ENCODE results near the gene TPST2.
A peak's percentile ranks its signal among the peaks of the same experiment; 100 is the strongest.

The TPST2 gene

GRCh38 chr22:26593763-26594162 is 3.8 kb upstream of the TPST2 start:
- Mint-ChIP-seq H3K9me3 (no peaks in the 10 kb centered on the region), H3K27ac (no peak overlapping the region), H3K36me3 (no peaks in the 10 kb centered on the region), H3K27me3 (no peaks in the 10 kb centered on the region), H3K4me1 (peaks cover 45% of the 10 kb centered on the region), H3K4me3 (no peak overlapping the region)

- Mint-ChIP-seq H3K27ac (peak overlapping the region; percentile 48), H3K4me1 (peaks cover 54% of the 10 kb centered on the region), H3K4me3 (peak overlapping the region; percentile 42), H3K9me3 (no peaks in the 10 kb centered on the region), H3K27me3 (no peaks in the 10 kb centered on the region), H3K36me3 (no peaks in the 10 kb centered on the region)
These were observed 2.5 kb upstream of the TPST2 start for GRCh38 chr22:26592421-26592891.

- no peaks in the 10 kb centered on the region for H3K9me3 Mint-ChIP-seq
- H3K4me3 Mint-ChIP-seq, result peak overlapping the region; percentile 84
- H3K27ac Mint-ChIP-seq, result peak overlapping the region; percentile 68
- no peaks in the 10 kb centered on the region for H3K36me3 Mint-ChIP-seq
- peaks cover 63% of the 10 kb centered on the region for H3K4me1 Mint-ChIP-seq
- no peaks in the 10 kb centered on the region for H3K27me3 Mint-ChIP-seq
These were observed 526 bp downstream of the TPST2 start for GRCh38 chr22:26589367-26589844.

- H3K4me1 Mint-ChIP-seq, result peaks cover 63% of the 10 kb centered on the region
- H3K4me3 Mint-ChIP-seq, result peak overlapping the region; percentile 84
- no peaks in the 10 kb centered on the region for H3K9me3 Mint-ChIP-seq
- no peaks in the 10 kb centered on the region for H3K36me3 Mint-ChIP-seq
- no peaks in the 10 kb centered on the region for H3K27me3 Mint-ChIP-seq
- H3K27ac Mint-ChIP-seq, result peak overlapping the region; percentile 68
These were observed 1.1 kb downstream of the TPST2 start for GRCh38 chr22:26588729-26589366.

DNA sequence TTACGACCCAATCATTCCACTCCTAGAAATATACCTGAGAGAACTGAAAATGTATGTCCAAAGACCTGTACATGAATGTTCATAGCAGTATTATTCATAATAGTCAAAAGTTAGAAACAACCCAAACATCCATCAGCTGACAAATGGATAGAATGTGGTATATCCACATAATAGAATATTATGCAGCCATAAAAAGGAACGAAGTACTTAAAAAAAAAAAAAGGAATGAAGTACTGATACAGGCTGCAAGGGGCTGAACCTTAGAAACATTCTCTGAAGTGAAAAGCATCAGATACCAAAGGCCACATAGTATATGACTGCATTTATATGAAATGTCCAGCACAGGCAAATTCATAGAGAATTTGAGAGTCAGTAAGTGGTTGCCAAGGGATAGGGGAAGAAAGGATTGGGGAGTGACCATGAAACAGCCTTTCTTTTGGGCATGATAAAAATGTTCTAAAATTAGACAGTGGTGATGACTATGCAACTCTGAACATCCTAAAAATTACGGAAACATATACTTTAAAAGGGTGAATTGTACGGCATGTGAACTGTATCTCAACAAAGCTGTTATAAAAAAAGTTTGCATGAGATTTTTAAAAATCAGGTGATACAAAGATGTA is 1.8 kb downstream of the TPST2 start:
- Mint-ChIP-seq H3K36me3 (no peaks in the 10 kb centered on the region), H3K9me3 (no peaks in the 10 kb centered on the region), H3K27me3 (no peaks in the 10 kb centered on the region), H3K27ac (peak overlapping the region; percentile 73), H3K4me3 (peak overlapping the region; percentile 84), H3K4me1 (peaks cover 57% of the 10 kb centered on the region)

DNA sequence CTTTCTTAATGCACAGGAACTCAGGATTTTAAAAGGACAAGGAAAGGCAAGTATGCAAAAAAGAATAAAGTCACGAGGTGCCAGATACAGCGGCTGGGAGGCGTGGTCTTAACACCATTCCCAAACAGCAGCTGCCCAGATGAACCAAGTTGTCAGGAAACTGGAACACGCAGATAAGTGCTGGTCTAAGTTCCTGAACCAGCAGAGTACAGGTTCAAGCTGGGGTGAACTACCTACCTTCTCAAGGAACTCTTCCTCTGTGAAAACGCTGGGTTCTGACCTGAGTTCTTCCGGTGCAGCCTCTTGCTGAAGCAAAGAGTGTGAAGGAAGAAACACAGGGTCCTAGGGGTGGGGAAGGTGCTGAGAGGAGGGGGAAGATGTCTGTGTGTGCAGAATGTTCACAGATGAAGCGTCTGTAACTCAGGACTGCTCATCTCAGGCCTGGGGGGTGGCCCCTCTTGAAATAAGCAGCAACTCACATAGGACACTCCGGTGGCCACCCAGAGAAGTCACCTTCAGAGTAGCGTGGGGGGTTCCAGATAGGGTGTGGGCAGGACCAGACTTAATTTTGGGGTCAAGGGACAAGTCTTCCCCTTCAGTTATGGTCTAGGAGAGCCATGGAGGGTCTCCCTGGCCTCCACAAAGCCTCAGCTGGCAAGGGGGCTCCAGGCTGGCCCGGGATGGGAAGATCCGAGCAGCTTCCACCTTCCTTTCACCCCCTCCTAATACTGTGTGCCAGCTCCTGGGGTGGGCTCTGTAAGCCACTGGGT is 3.2 kb downstream of the TPST2 start:
- Mint-ChIP-seq H3K4me3 (peak overlapping the region; percentile 15), H3K36me3 (no peaks in the 10 kb centered on the region), H3K27ac (no peak overlapping the region), H3K9me3 (no peaks in the 10 kb centered on the region), H3K27me3 (no peaks in the 10 kb centered on the region), H3K4me1 (peaks cover 44% of the 10 kb centered on the region)

- no peak overlapping the region for H3K27ac Mint-ChIP-seq
- H3K9me3 Mint-ChIP-seq, result no peaks in the 10 kb centered on the region
- H3K4me3 Mint-ChIP-seq, result peak overlapping the region; percentile 36
- H3K4me1 Mint-ChIP-seq, result peaks cover 51% of the 10 kb centered on the region
- H3K27me3 Mint-ChIP-seq, result no peaks in the 10 kb centered on the region
- H3K36me3 Mint-ChIP-seq, result no peaks in the 10 kb centered on the region
These were observed 4.7 kb downstream of the TPST2 start for GRCh38 chr22:26585104-26585790.

DNA sequence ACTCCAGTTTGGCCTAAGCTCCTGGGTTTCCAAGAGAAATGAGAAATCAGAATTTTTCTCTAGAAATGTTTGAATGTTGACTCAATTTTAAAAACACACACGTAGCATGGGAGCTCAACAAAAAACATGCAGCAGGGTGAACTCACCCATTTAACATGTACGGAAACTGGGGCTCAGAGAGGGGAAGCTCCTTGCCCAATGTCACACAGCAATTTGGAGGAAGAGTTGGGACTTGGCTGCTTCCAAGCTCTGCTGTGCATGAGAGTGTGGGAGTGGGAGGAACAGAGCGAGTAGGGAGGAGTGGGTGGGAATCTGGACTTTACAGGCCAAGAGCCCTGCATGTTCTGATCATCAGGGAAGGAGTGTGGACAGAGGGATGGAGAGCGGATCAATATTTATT is 5.9 kb downstream of the TPST2 start:
- no peaks in the 10 kb centered on the region for H3K27me3 Mint-ChIP-seq
- no peaks in the 10 kb centered on the region for H3K9me3 Mint-ChIP-seq
- no peak overlapping the region for H3K4me3 Mint-ChIP-seq
- H3K36me3 Mint-ChIP-seq, result no peaks in the 10 kb centered on the region
- H3K4me1 Mint-ChIP-seq, result peaks cover 61% of the 10 kb centered on the region
- no peak overlapping the region for H3K27ac Mint-ChIP-seq

GRCh38 chr22:26581633-26582168 is 8.2 kb downstream of the TPST2 start:
- Mint-ChIP-seq H3K4me1 (peaks cover 56% of the 10 kb centered on the region), H3K4me3 (no peak overlapping the region), H3K36me3 (no peaks in the 10 kb centered on the region), H3K27me3 (no peaks in the 10 kb centered on the region), H3K27ac (no peak overlapping the region), H3K9me3 (no peaks in the 10 kb centered on the region)

DNA sequence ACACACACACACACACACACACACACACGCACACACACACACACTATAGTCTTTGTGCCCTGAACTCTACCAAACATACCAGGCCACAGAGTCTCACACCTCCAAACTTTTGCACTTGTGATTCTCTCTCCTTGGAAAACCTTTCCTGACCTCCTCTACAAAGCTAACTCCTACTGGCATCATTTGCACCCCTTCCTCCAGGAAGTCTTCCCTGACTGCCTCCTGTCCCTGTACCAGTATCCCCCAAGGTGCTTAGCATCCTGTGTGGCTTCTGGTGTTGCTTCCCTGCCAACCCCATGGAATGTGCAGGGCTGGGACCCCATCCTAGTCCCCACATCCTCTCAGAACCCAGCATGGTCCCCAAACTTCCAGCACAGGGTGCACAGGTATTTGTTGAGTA is 8.9 kb downstream of the TPST2 start:
- Mint-ChIP-seq H3K4me3 (no peak overlapping the region), H3K27me3 (no peaks in the 10 kb centered on the region), H3K36me3 (no peaks in the 10 kb centered on the region), H3K4me1 (peaks cover 55% of the 10 kb centered on the region), H3K9me3 (no peaks in the 10 kb centered on the region), H3K27ac (peak overlapping the region; percentile 13)

GRCh38 chr22:26580240-26580962 is 9.5 kb downstream of the TPST2 start:
- no peaks in the 10 kb centered on the region for H3K36me3 Mint-ChIP-seq
- peaks cover 56% of the 10 kb centered on the region for H3K4me1 Mint-ChIP-seq

DNA sequence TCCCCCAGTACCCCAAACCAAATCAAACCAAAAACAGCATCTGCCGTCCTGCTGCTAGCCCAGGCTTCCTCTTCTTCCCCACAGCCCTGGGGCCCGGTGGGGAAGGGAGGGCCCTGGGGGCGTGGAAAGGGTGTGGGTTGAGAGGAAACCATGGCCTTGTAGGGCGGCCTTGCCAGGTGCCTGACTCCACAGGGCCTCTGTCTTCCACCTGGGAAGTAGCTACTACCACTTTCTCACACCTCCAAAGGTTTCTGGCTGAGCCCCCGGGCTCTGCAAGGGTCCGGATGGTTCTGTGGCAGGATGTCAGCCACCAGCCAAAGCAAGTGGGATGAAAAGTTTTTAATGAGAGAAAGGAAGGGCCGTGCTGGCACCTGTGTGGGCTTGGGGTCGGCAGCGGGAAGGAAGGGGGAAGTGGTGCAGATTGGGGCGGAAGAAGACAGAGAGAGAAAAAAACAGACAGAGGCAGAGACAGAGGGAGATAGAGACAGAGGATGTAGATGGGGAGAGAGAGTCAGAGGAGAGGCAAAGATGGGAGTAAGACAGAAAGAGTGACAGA is 10.5 kb downstream of the TPST2 start:
- H3K27ac Mint-ChIP-seq, result peak overlapping the region; percentile 91
- H3K4me3 Mint-ChIP-seq, result peak overlapping the region; percentile 68
- H3K4me1 Mint-ChIP-seq, result peaks cover 60% of the 10 kb centered on the region
- peaks cover 1% of the 10 kb centered on the region for H3K36me3 Mint-ChIP-seq
- H3K9me3 Mint-ChIP-seq, result no peaks in the 10 kb centered on the region
- H3K27me3 Mint-ChIP-seq, result no peaks in the 10 kb centered on the region

More at GRCh38 chr22:26580240-26580962, 9.5 kb downstream of the TPST2 start:
- no peaks in the 10 kb centered on the region for H3K27me3 Mint-ChIP-seq
- H3K4me3 Mint-ChIP-seq, result peak overlapping the region; percentile 68
- peak overlapping the region; percentile 52 for H3K27ac Mint-ChIP-seq
- H3K9me3 Mint-ChIP-seq, result no peaks in the 10 kb centered on the region

DNA sequence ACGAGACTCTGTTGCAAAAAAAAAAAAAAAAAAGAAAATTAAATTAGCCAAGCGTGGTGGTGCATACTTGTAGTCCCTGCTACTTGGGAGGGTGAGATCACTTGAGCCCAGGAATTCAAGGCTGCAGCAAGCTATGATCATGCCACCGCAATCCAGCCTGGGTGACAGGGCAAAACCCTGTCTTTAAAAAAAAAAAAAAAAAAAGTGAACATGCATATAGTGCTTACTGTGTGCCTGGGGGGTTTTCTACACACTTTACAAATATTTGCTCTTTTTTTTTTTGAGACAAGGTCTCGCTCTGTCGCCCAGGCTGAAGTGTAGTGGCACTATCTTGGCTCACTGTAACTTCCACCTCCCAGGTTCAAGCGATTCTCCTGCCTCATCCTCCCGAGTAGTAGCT is 12.9 kb downstream of the TPST2 start:
- H3K4me1 Mint-ChIP-seq, result peaks cover 72% of the 10 kb centered on the region
- no peaks in the 10 kb centered on the region for H3K27me3 Mint-ChIP-seq
- peaks cover 1% of the 10 kb centered on the region for H3K36me3 Mint-ChIP-seq
- H3K4me3 Mint-ChIP-seq, result no peak overlapping the region
- no peak overlapping the region for H3K27ac Mint-ChIP-seq
- no peaks in the 10 kb centered on the region for H3K9me3 Mint-ChIP-seq

- Mint-ChIP-seq H3K27ac (no peak overlapping the region), H3K36me3 (peaks cover 1% of the 10 kb centered on the region), H3K9me3 (no peaks in the 10 kb centered on the region), H3K27me3 (no peaks in the 10 kb centered on the region), H3K4me3 (no peak overlapping the region), H3K4me1 (peaks cover 75% of the 10 kb centered on the region)
These were observed 13.8 kb downstream of the TPST2 start for GRCh38 chr22:26576026-26576680.
